Suprapubic skin (tissue), 4 donors: ENCODE data around the gene DUSP6. TPM values are rescaled to one million over a fixed set of nuclear protein-coding genes. Genes with fewer than 3 reads are reported as not detected.

ENCODE experiments used
- DNase-seq, 2 donors: peaks; one replicate each; pipeline ENCODE4 v3.0.0-alpha.2; 2019; ENCODE audit warnings: low spot score in 2 of 2
- H3K27ac ChIP-seq: fragments of 200-600 bp; sonication (generic); one replicate; pipeline ENCODE4 v1.5.1; 2019
- H3K27me3 ChIP-seq: fragments of 200-600 bp; sonication (generic); one replicate; pipeline ENCODE4 v1.5.1; 2019
- H3K36me3 ChIP-seq: fragments of 200-600 bp; sonication (generic); one replicate; pipeline ENCODE4 v1.5.1; 2019
- H3K4me1 ChIP-seq: fragments of 200-600 bp; sonication (generic); one replicate; pipeline ENCODE4 v1.5.1; 2019
- H3K4me3 ChIP-seq: fragments of 200-600 bp; sonication (generic); one replicate; pipeline ENCODE4 v1.5.1; 2019; ENCODE audit warnings: mild to moderate bottlenecking
- H3K9me3 ChIP-seq: fragments of 200-600 bp; sonication (generic); one replicate; pipeline ENCODE4 v1.5.1; 2019
- CTCF ChIP-seq, 2 donors: fragments of 200-600 bp in 1 of 2; fragments of 450-650 bp in 1 of 2; sonication (generic) in 1 of 2; IDR thresholded peaks; one replicate each; pipeline ENCODE4 v1.5.1; 2016 to 2019; ENCODE audit warnings: antibody characterized with exemption in 2 of 2, mild to moderate bottlenecking in 1 of 2, moderate library complexity in 1 of 2
- EP300 ChIP-seq: sonication (generic); formaldehyde crosslinking; IDR thresholded peaks from one replicate; pipeline ENCODE4 v1.6.1; 2017; ENCODE audit warnings: antibody characterized with exemption
- POLR2A ChIP-seq, 2 donors: fragments of 450-650 bp; IDR thresholded peaks; one replicate each; pipeline ENCODE4 v1.6.1; 2017; ENCODE audit warnings: antibody characterized with exemption in 2 of 2, mild to moderate bottlenecking in 2 of 2, moderate library complexity in 2 of 2
- POLR2AphosphoS5 ChIP-seq, 3 donors: sonication (generic); formaldehyde crosslinking; IDR thresholded peaks; one replicate each; pipeline ENCODE4 v1.6.1; 2017; ENCODE audit warnings: antibody characterized with exemption in 3 of 3
- WGBS: methylation state at CpG from one replicate; pipeline ENCODE4 v1.1.5; 2018; 5-methylcytosine and 5-hydroxymethylcytosine counted together
- total RNA-seq, 4 donors: library from RNA; depleted of rRNA; stranded (reverse); fragments of >200 nt; gene quantifications; one replicate each; pipeline ENCODE4 v1.1.0, GENCODE V29; 2016

The DUSP6 gene
- total RNA-seq, 4 donors from 2014 or later: 50.8 to 69.2 (median 59.7) TPM

GRCh38 chr12:89363582-89363981 is 11.3 kb upstream of the DUSP6 start:
- H3K4me1 ChIP-seq: no peaks in the 10 kb centered on the region
- TF ChIP-seq POLR2AphosphoS5 (IDR thresholded peaks at IDR 0.05) (no peak), CTCF (IDR thresholded peaks at IDR 0.05) (no peak), EP300 (no peak), POLR2A (IDR thresholded peaks at IDR 0.05) (no peak)
- H3K36me3 ChIP-seq: no peaks in the 10 kb centered on the region
- H3K4me3 ChIP-seq: no peak overlapping the region
- no peak for DNase-seq
- H3K27ac ChIP-seq: no peak overlapping the region
- no peaks in the 10 kb centered on the region for H3K27me3 ChIP-seq
- no peaks in the 10 kb centered on the region for H3K9me3 ChIP-seq

GRCh38 chr12:89363084-89363483 is 10.8 kb upstream of the DUSP6 start:
- Histone ChIP-seq H3K4me3 (no peak overlapping the region), H3K9me3 (no peaks in the 10 kb centered on the region), H3K27ac (no peak overlapping the region), H3K4me1 (no peaks in the 10 kb centered on the region), H3K36me3 (no peaks in the 10 kb centered on the region), H3K27me3 (no peaks in the 10 kb centered on the region)
- 70% methylated on average over 4 of the region's 4 CpGs for WGBS
- TF ChIP-seq CTCF (IDR thresholded peaks at IDR 0.05): no peak
- no peak for TF ChIP-seq POLR2A (IDR thresholded peaks at IDR 0.05)
- no peak for TF ChIP-seq EP300
- TF ChIP-seq POLR2AphosphoS5 (IDR thresholded peaks at IDR 0.05): no peak
- no peak for DNase-seq

GRCh38 chr12:89359615-89360014 is 7.3 kb upstream of the DUSP6 start:
- Histone ChIP-seq H3K4me3 (no peak overlapping the region), H3K27me3 (no peaks in the 10 kb centered on the region), H3K27ac (no peak overlapping the region), H3K4me1 (peaks cover 20% of the 10 kb centered on the region), H3K36me3 (no peaks in the 10 kb centered on the region), H3K9me3 (no peaks in the 10 kb centered on the region)
- 91% methylated on average over 3 of the region's 3 CpGs for WGBS
- no peak for DNase-seq
- no peak for TF ChIP-seq EP300
- no peak for TF ChIP-seq POLR2A (IDR thresholded peaks at IDR 0.05)
- no peak for TF ChIP-seq POLR2AphosphoS5 (IDR thresholded peaks at IDR 0.05)

- Histone ChIP-seq H3K27me3 (no peaks in the 10 kb centered on the region), H3K36me3 (no peaks in the 10 kb centered on the region), H3K4me1 (peaks cover 25% of the 10 kb centered on the region), H3K9me3 (no peaks in the 10 kb centered on the region), H3K4me3 (no peak overlapping the region), H3K27ac (no peak overlapping the region)
- no peak for DNase-seq
- TF ChIP-seq CTCF (IDR thresholded peaks at IDR 0.05) (no peak), POLR2AphosphoS5 (IDR thresholded peaks at IDR 0.05) (no peak), POLR2A (IDR thresholded peaks at IDR 0.05) (no peak), EP300 (no peak)
These were observed 6.5 kb upstream of the DUSP6 start for GRCh38 chr12:89358805-89359204.

GRCh38 chr12:89357297-89357730 is 5.0 kb upstream of the DUSP6 start:
- H3K36me3 ChIP-seq: no peaks in the 10 kb centered on the region
- no peak for DNase-seq
- no peak overlapping the region for H3K4me3 ChIP-seq
- no peak for TF ChIP-seq CTCF (IDR thresholded peaks at IDR 0.05)
- TF ChIP-seq POLR2AphosphoS5 (IDR thresholded peaks at IDR 0.05): no peak
- no peak for TF ChIP-seq EP300
- no peak for TF ChIP-seq POLR2A (IDR thresholded peaks at IDR 0.05)
- H3K4me1 ChIP-seq: peaks cover 37% of the 10 kb centered on the region
- H3K27ac ChIP-seq: no peak overlapping the region
- 89% methylated on average over 7 of the region's 7 CpGs for WGBS
- H3K9me3 ChIP-seq: no peaks in the 10 kb centered on the region
- no peaks in the 10 kb centered on the region for H3K27me3 ChIP-seq

- Histone ChIP-seq H3K4me1 (peaks cover 41% of the 10 kb centered on the region), H3K27me3 (no peaks in the 10 kb centered on the region), H3K27ac (no peak overlapping the region), H3K36me3 (no peaks in the 10 kb centered on the region), H3K9me3 (no peaks in the 10 kb centered on the region), H3K4me3 (no peak overlapping the region)
- DNase-seq: no peak
- TF ChIP-seq EP300 (no peak), POLR2A (IDR thresholded peaks at IDR 0.05) (no peak), POLR2AphosphoS5 (IDR thresholded peaks at IDR 0.05) (no peak), CTCF (IDR thresholded peaks at IDR 0.05) (no peak)
- WGBS: 91% methylated on average over 4 of the region's 4 CpGs
These were observed 3.9 kb upstream of the DUSP6 start for GRCh38 chr12:89356069-89356665.
